Mesendoderm (in vitro differentiated cells): ENCODE results near the gene SORCS2.

Source experiments
- DNase-seq: peaks from one replicate; pipeline ENCODE4 v3.0.0; 2013
- H2AK5ac ChIP-seq: 2 replicates; pipeline ENCODE4 v1.6.1; 2013; ENCODE audit warnings: low read length, inconsistent platforms
- H2BK120ac ChIP-seq: 2 replicates; pipeline ENCODE4 v1.6.1; 2013; ENCODE audit warnings: low read depth, mild to moderate bottlenecking, low read length, moderate library complexity, mixed read lengths
- H2BK15ac ChIP-seq: replicated peaks from 2 replicates; pipeline ENCODE4 v1.6.1; 2013; ENCODE audit warnings: low read depth, mild to moderate bottlenecking, moderate library complexity
- H2BK5ac ChIP-seq: 2 replicates; pipeline ENCODE4 v1.6.1; 2013; ENCODE audit warnings: low read length, inconsistent platforms
- H3K18ac ChIP-seq: 2 replicates; pipeline ENCODE4 v1.6.1; 2013; ENCODE audit warnings: mild to moderate bottlenecking, low read length, mixed read lengths
- H3K23ac ChIP-seq: one replicate; pipeline ENCODE4 v1.6.1; 2013; ENCODE audit warnings: low read length
- H3K27ac ChIP-seq: 2 replicates; pipeline ENCODE4 v1.5.1; 2013; ENCODE audit warnings: low read depth, mild to moderate bottlenecking, inconsistent platforms, low read length, moderate library complexity
- H3K27me3 ChIP-seq: 2 replicates; pipeline ENCODE4 v1.6.1; 2013; ENCODE audit warnings: low read length, control low read depth, mild to moderate bottlenecking, inconsistent platforms; ENCODE audit not compliant: insufficient read depth, poor library complexity
- H3K36me3 ChIP-seq: 2 replicates; pipeline ENCODE4 v1.6.1; 2013; ENCODE audit warnings: low read length, inconsistent platforms; ENCODE audit not compliant: control insufficient read depth, insufficient read depth
- H3K4ac ChIP-seq: one replicate; pipeline ENCODE4 v1.6.1; 2013; ENCODE audit warnings: low read depth, mild to moderate bottlenecking, low read length, moderate library complexity
- H3K4me1 ChIP-seq: 2 replicates; pipeline ENCODE4 v1.6.1; 2013; ENCODE audit warnings: low read depth, low read length, inconsistent platforms; ENCODE audit not compliant: control insufficient read depth
- H3K4me2 ChIP-seq: 2 replicates; pipeline ENCODE4 v1.6.1; 2013; ENCODE audit warnings: low read length
- H3K4me3 ChIP-seq: 2 replicates; pipeline ENCODE4 v1.5.1; 2013; ENCODE audit warnings: mild to moderate bottlenecking, low read length
- H3K56ac ChIP-seq: one replicate; pipeline ENCODE4 v1.6.1; 2013; ENCODE audit warnings: low read length
- H3K79me1 ChIP-seq: 2 replicates; pipeline ENCODE4 v1.6.1; 2013; ENCODE audit warnings: low read length, inconsistent platforms
- H3K79me2 ChIP-seq: 2 replicates; pipeline ENCODE4 v1.6.1; 2013; ENCODE audit warnings: mild to moderate bottlenecking, low read length; ENCODE audit not compliant: control insufficient read depth, insufficient read depth
- H3K9ac ChIP-seq: 2 replicates; pipeline ENCODE4 v1.6.1; 2013; ENCODE audit warnings: low read length, inconsistent platforms
- H4K5ac ChIP-seq: one replicate; pipeline ENCODE4 v1.6.1; 2013; ENCODE audit warnings: low read length
- H4K8ac ChIP-seq: one replicate; pipeline ENCODE4 v1.6.1; 2013; ENCODE audit warnings: low read depth, mild to moderate bottlenecking, control low read depth, low read length, moderate library complexity
- WGBS: extraction: QIAGEN DNeasy Blood & Tissue Kit; methylation state at CpG from one replicate; pipeline ENCODE4 v1.1.7; 2013; ENCODE audit warnings: low lambda C conversion rate, missing lambda C conversion rate; ENCODE audit not compliant: insufficient coverage; ENCODE audit errors: extremely low coverage; 5-methylcytosine and 5-hydroxymethylcytosine counted together

SORCS2 gene

DNA sequence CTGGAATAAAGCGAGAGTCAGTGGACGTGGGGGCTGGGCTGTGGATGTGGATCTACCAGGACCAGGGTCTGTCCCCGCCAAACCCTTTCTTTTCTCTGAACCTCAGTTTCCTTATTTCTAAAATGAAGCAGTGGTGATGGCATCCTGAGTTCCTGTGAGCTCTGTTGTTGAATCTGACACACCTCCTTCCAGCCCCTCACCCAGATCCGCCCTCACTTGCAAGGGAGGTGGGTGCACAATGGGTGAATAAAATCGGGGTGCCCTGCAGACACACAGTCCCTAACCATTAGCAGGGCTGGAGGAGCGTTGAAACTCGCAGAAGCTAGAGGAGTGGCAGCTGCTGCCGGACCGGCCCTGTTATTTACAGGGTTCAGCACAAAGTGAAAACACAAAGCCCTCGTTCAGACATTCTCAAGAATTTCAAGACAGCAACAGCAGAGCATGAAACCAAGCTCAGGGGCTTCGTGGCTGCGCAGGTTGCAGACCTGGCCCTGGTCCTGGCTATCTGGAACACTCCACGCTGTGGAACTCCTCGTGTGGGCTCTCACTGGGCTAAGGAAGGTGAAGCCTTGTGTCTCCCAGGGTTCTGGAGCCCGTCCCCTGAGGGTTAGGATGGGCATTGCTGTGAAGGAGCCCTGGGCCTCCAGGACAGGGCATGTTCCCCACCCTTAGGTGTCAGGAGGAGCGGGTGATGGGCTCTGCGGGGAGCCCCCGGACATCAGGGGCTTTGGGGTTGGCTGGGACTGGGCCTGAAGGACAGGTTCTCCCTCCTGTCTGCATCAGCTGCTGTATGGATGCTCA lies 199.5 kb downstream of the SORCS2 start:
- no peaks in the 10 kb centered on the region for H3K4me1 ChIP-seq
- no peaks in the 10 kb centered on the region for H3K79me2 ChIP-seq
- no peak overlapping the region for H2BK15ac ChIP-seq
- H3K9ac ChIP-seq: no peak overlapping the region
- no peak overlapping the region for H2BK120ac ChIP-seq
- H3K4me3 ChIP-seq: no peak overlapping the region
- H2AK5ac ChIP-seq: no peak overlapping the region
- H3K27me3 ChIP-seq: no peaks in the 10 kb centered on the region
- H3K79me1 ChIP-seq: no peaks in the 10 kb centered on the region
- H3K18ac ChIP-seq: no peak overlapping the region
- no peak for DNase-seq
- H3K4ac ChIP-seq: no peak overlapping the region
- no peak overlapping the region for H3K27ac ChIP-seq
- H3K36me3 ChIP-seq: no peaks in the 10 kb centered on the region
- no peak overlapping the region for H2BK5ac ChIP-seq
- no peak overlapping the region for H3K23ac ChIP-seq
- no peak overlapping the region for H3K56ac ChIP-seq
- H3K4me2 ChIP-seq: no peak overlapping the region
- WGBS: no CpG with 5 or more reads among the region's 18 CpGs
- no peak overlapping the region for H4K8ac ChIP-seq
- H4K5ac ChIP-seq: no peak overlapping the region

DNA sequence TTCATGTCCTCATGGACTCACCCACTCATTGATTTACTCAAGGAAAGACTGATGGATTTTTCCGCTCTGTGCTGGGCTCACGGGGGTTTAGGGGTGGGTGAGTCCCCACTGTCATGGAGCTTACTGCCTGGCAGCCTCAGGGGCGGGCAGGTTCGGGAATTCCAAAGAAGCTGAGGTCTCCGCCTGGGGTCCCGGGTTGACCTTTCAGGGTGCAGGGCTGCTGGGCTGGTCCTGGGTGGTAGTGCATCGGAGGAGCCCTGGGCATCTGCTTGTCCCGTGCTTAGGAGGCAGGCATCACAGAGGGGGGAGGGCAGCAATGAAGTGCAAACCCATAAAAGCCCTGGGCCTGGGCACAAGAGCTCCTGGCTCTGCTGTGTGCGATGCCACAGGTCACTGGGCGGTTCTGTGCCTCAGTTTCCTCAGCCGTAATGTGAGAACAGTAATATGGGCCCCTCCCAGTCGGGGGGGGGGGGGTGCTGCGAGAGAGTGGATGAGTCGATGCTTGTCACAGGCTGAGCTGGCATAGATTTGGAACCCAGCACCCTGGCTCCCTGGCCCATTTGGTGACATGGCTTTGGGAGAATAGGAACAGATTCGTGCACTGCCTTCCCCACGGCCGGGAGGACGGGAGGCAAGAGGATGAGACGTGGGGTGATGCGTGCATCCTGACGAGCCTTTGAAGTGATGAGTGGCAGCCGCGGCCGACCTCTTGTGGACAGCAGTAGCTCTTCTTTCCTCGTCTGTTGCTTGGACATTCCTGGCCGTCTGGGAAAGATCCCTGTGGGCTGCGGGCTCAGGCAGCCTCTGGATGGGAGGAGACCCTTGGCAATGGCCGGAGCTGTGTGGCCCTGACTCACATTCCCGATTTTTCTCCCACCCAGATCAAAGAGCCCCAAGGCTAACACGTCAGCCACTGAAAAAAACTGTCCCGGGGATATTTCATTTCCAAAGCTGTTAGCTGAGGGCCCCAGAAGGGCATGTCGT lies 200.4 kb downstream of the SORCS2 start:
- Histone ChIP-seq H4K5ac (no peak overlapping the region), H3K27ac (no peak overlapping the region), H3K56ac (no peak overlapping the region), H3K79me1 (no peaks in the 10 kb centered on the region), H2BK120ac (no peak overlapping the region), H3K4me1 (no peaks in the 10 kb centered on the region), H3K18ac (no peak overlapping the region), H2BK15ac (no peak overlapping the region), H2AK5ac (no peak overlapping the region), H3K4me3 (no peak overlapping the region), H3K36me3 (no peaks in the 10 kb centered on the region), H2BK5ac (no peak overlapping the region), H4K8ac (no peak overlapping the region), H3K23ac (no peak overlapping the region), H3K4ac (no peak overlapping the region), H3K4me2 (no peak overlapping the region), H3K79me2 (no peaks in the 10 kb centered on the region), H3K9ac (no peak overlapping the region), H3K27me3 (no peaks in the 10 kb centered on the region)
- DNase-seq: peak; percentile 21
- WGBS: no CpG with 5 or more reads among the region's 32 CpGs

DNA sequence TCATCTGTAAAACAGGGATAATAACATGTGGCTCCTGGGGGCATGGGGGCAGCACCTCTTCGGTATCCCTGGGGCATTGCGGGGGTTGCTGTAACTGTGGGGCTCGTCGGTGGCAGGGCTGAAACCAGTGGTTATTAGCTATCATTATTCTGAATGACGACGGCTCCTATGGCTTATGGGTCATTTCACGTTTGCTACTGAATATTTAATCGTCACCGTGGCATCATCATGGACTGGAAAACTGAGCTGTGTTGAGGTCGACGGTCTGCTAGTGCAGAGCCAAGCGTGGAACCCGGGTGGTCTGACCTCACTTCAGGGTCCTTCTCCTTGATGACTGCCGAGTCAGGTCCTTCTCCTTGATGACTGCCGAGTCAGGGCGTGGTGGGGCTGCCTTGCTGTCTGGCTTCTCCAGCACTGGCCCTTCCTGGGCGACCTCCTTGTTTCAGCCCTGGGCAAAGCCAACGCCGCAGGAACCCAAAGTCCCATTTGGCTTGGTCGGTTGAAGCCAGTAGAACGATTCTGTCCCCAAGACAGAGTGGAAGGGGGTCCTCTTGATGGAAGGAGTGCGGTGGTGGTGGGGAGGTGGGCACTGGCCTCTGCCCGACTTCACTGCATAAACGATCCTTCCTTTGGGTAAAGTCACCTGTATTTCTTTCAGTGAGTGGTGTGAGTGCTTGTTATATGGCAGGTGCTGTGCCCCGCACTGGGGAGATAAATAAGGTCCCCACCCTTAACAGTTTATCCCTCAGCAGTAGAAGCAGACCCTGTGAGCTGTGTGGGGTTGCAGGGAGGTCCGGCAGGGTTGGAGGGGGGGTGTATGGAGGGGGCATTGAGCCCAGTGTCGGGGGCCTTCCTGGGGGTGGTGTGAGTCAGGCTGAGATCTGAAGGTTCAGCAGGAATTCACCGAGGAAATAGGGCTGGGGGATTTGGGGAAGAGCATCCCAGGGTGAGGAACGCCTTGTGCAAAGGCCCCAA lies 201.6 kb downstream of the SORCS2 start:
- Histone ChIP-seq H3K27me3 (no peaks in the 10 kb centered on the region), H4K8ac (no peak overlapping the region), H2AK5ac (no peak overlapping the region), H3K4ac (no peak overlapping the region), H4K5ac (no peak overlapping the region), H3K9ac (no peak overlapping the region), H3K79me2 (no peaks in the 10 kb centered on the region), H2BK120ac (no peak overlapping the region), H2BK5ac (no peak overlapping the region), H3K18ac (no peak overlapping the region), H3K4me2 (no peak overlapping the region), H3K56ac (no peak overlapping the region), H3K36me3 (no peaks in the 10 kb centered on the region), H3K23ac (no peak overlapping the region), H3K4me1 (no peaks in the 10 kb centered on the region), H3K4me3 (no peak overlapping the region), H3K27ac (no peak overlapping the region), H3K79me1 (no peaks in the 10 kb centered on the region), H2BK15ac (no peak overlapping the region)
- WGBS: no CpG with 5 or more reads among the region's 29 CpGs
- DNase-seq: no peak

DNA sequence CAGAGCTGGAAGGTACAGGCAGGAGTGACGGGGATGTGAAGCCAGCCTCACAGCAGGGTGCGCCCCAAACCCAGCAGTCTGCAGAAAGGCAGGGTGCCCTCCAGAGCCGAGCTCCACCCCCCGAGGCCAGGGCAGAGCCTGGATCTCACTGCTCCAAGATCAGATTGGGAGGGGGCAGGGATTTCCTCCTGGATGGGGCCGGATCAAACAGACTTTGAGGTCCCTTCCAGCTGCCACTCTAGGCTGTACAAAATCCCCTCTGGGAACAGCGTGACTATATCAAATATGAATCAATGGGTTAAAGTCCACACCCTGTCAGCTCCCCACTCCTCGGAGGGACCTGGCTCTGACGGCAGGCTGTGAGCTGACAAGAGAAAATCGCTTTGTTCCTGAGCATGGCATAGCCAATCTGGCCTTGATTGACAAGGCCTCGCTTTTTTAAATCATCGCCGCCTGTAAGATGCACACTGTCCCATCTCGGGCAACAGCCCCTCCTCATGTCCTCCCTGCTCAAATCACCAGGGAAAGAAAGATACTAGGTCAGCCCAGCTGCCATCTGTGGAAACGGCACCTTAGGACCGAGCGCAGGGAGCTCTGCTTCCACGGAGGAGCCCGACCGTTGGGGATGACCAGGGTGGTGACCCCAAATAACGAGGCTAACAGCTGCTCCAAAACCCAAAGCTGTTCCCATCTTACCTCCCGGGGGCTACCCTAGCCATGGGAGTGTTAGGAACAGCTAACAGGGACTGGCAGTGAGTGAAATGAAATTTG lies 202.5 kb downstream of the SORCS2 start:
- Histone ChIP-seq H3K56ac (no peak overlapping the region), H2BK120ac (no peak overlapping the region), H2BK15ac (no peak overlapping the region), H2AK5ac (no peak overlapping the region), H3K27ac (no peak overlapping the region), H3K36me3 (no peaks in the 10 kb centered on the region), H3K79me1 (no peaks in the 10 kb centered on the region), H3K4me2 (no peak overlapping the region), H3K4me1 (no peaks in the 10 kb centered on the region), H3K23ac (no peak overlapping the region), H4K8ac (no peak overlapping the region), H3K27me3 (no peaks in the 10 kb centered on the region), H3K9ac (no peak overlapping the region), H3K4me3 (no peak overlapping the region), H3K4ac (no peak overlapping the region), H4K5ac (no peak overlapping the region), H3K79me2 (no peaks in the 10 kb centered on the region), H3K18ac (no peak overlapping the region), H2BK5ac (no peak overlapping the region)
- DNase-seq: no peak
- no CpG with 5 or more reads among the region's 21 CpGs for WGBS

DNA sequence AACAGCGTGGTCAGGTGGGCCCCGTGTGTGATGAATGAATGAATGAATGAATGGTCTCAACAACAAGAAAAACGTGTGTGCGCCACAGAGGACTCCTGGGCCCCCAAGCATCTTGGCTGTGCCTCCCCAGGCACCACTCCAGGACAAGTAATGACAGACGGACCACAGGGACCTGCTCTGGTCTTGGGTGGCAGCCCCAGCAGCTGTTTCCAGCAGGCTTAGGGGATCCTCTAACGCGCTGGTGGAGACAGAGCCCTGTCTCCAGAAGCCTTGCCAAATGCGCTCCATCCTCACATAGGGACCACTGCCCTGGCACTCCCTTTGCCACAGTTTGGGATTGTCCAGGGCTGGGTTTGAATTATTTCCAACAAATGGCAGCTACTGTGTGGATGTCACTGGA lies 203.3 kb downstream of the SORCS2 start:
- H2AK5ac ChIP-seq: no peak overlapping the region
- DNase-seq: no peak

More for the DNA sequence above, 203.3 kb downstream of the SORCS2 start:
- Histone ChIP-seq H3K18ac (no peak overlapping the region), H3K23ac (no peak overlapping the region), H3K56ac (no peak overlapping the region), H3K4me1 (no peaks in the 10 kb centered on the region), H4K8ac (no peak overlapping the region), H3K79me2 (no peaks in the 10 kb centered on the region), H3K27me3 (no peaks in the 10 kb centered on the region), H3K27ac (no peak overlapping the region), H2BK5ac (no peak overlapping the region), H3K4me3 (no peak overlapping the region), H3K79me1 (no peaks in the 10 kb centered on the region), H3K9ac (no peak overlapping the region), H3K36me3 (no peaks in the 10 kb centered on the region), H4K5ac (no peak overlapping the region), H2BK120ac (no peak overlapping the region), H2BK15ac (no peak overlapping the region), H3K4ac (no peak overlapping the region), H3K4me2 (no peak overlapping the region)
- WGBS: no CpG with 5 or more reads among the region's 8 CpGs
